ENCODE data around the gene ZFP91.
A peak's percentile ranks its signal among the peaks of the same experiment; 100 is the strongest.

Gene ZFP91

DNA sequence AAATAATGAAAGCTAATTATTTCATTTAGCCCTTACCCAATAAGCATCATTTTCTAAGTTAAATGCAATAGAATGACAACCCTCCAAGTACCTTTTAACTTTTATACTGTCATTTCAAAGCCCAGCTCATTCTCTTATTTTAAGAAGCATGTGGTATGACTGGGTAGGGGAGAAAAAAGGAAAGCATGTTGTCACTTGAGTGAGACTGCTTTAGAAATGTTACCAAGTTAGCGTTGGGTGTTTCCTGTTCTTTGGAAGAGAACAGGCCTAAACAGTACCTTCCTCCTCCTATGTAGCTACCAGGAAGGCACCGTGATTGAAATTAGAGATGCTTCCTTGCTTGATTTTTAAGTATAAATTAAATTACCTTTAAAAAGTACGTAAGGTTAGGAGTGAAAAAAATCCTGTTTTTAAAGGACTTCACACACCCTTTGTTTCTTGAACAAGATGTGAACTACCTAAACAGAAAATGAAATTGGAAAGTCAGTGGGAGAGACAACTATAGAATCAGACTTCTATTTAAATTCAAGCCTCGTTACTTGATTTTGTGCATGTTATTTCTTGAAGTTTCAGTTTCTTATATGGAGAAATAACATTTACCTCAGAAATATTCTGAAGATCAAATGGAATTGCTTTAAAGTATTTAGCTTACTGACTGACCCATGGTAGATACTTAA, 42.9 kb downstream of the ZFP91 start:
- no peak for TF ChIP-seq CTCF (conservative IDR thresholded peaks at IDR 0.05)

DNA sequence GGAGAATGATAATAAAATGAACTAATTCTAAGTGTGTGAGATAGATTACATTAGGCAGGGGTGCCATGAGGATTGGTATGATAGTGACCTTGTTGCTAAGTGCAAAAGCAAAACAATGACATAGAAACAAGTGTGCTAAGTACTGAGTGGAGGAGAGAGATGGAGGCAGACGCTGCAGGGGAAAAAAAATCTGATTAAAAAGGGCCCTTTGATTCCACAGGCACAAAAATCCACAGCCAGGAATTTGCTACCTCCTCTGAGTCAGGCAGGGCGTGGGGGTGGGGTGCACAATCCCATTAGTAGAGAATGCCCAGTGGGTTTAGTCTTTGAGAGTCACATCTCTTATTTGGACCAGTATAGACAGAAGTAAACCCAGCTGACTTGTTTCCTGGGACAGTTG, 43.5 kb downstream of the ZFP91 start, which contains the start of gene CNTF:
CNTF (plus strand) TSS at position 322 of the 400 bp plus-strand sequence. CDS start 88 bp downstream, outside the sequence.
- H3K27ac ChIP-seq, result no peak within 1 kb of the TSS

More for the DNA sequence above, 42.9 kb downstream of the ZFP91 start:
- H3K27ac ChIP-seq, result no peak overlapping the region

GRCh38 chr11:58625086-58625485, 46.2 kb downstream of the ZFP91 start:
- no peak for TF ChIP-seq CTCF (conservative IDR thresholded peaks at IDR 0.05)
- no peak overlapping the region for H3K27ac ChIP-seq

More for the DNA sequence above, 43.5 kb downstream of the ZFP91 start, which contains the start of gene CNTF:
- no peak for TF ChIP-seq CTCF (conservative IDR thresholded peaks at IDR 0.05)

GRCh38 chr11:58625826-58626460, 47.1 kb downstream of the ZFP91 start:
- no peak for TF ChIP-seq CTCF (conservative IDR thresholded peaks at IDR 0.05)
- H3K27ac ChIP-seq, result no peak overlapping the region

DNA sequence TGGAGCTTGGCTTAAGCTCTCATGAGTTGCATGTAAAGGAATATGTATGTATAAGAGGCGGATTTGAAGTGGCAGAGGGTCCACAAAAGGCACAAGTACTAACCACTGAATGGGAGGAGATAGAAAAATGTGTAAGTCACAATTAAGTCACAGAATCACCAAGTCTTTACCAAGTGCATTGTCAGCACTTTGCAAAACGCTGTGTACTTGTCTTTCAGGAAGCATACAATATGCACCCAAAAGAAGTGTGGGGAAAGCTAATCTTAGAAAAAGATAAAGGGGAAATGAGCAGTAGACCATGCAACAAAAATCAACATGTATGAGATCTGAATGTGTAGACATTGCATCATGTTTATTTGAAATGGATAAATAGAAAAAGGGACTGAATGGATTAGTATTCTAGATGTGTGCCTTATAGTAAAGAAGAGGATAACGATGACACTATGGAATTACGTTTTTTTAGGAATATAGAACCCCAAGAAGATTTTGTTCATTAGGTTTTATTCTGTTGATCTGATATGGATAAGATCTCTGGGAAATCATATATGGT, 48.1 kb downstream of the ZFP91 start:
- no peak for TF ChIP-seq CTCF (conservative IDR thresholded peaks at IDR 0.05)
- H3K27ac ChIP-seq, result no peak overlapping the region

- TF ChIP-seq CTCF (conservative IDR thresholded peaks at IDR 0.05), result no peak
- no peak overlapping the region for H3K27ac ChIP-seq
These were observed 49.6 kb downstream of the ZFP91 start for GRCh38 chr11:58628446-58628845.

DNA sequence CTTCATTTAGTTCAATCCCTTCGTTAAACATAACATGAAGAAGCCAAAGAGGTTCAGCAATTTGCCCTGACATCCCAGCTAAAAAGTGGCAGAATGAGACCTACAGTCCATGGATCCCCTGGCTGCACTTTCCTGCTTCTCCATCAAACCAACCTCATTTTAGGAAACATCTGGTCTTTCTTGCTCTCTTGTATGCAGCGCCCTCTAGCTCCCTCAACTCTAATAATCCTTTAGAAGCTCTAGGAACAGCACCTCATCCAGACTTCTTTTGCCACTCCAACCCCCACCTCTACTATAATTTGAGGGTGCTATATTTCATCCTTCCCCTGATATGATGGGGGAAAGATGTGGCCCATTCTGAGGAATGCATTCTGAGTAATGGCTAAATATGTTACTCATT, 51.0 kb downstream of the ZFP91 start:
- no peak overlapping the region for H3K27ac ChIP-seq
- TF ChIP-seq CTCF (conservative IDR thresholded peaks at IDR 0.05), result peak; percentile 68
